Right atrium auricular region (tissue), 2 donors: ENCODE measurements around the gene MSH6. TPM values are rescaled to one million over a fixed set of nuclear protein-coding genes. Genes with fewer than 3 reads are reported as not detected.

Experiments used
- DNase-seq: peaks from one replicate; pipeline ENCODE4 v3.0.0-alpha.2; 2019; ENCODE audit warnings: low spot score
- H3K27ac ChIP-seq, 2 donors: fragments of 200-600 bp; sonication (generic); 1 replicate in 1 of 2; 2 replicates in 1 of 2; pipeline ENCODE4 v1.5.1; 2016 to 2019
- H3K27me3 ChIP-seq, 2 donors: fragments of 200-600 bp; sonication (generic); one replicate each; pipeline versions ENCODE4 v1.5.1 to v1.6.0; 2017 to 2019
- H3K36me3 ChIP-seq: fragments of 200-600 bp; sonication (generic); one replicate; pipeline ENCODE4 v1.5.1; 2016
- H3K4me1 ChIP-seq, 2 donors: fragments of 200-600 bp; sonication (generic); one replicate each; pipeline versions ENCODE4 v1.5.1 to v1.6.0; 2017 to 2019
- H3K4me3 ChIP-seq, 2 donors: fragments of 200-600 bp; sonication (generic); 1 replicate in 1 of 2; 2 replicates in 1 of 2; pipeline ENCODE4 v1.5.1; 2017 to 2019; ENCODE audit warnings: mild to moderate bottlenecking in 1 of 2, moderate library complexity in 1 of 2
- H3K9me3 ChIP-seq, 2 donors: fragments of 200-600 bp; sonication (generic); one replicate each; pipeline ENCODE4 v1.5.1; 2019
- CTCF ChIP-seq, 2 donors: fragments of 200-600 bp; sonication (generic); IDR thresholded peaks; one replicate each; pipeline ENCODE4 v1.5.1; 2019; ENCODE audit warnings: antibody characterized with exemption in 2 of 2
- total RNA-seq, 2 donors: library from RNA; depleted of rRNA; stranded (reverse); fragments of >200 nt; gene quantifications; one replicate each; pipeline ENCODE4 v1.1.0, GENCODE V29; 2016

The MSH6 gene
- total RNA-seq, 2 donors from 2014 or later, result 17.0 to 22.3 TPM

- Histone ChIP-seq H3K4me1 (peaks cover 0 to 2% of the 10 kb centered on the region in 2 donors), H3K9me3 (peaks cover 0 to 12% of the 10 kb centered on the region in 2 donors), H3K27me3 (no peaks in the 10 kb centered on the region), H3K4me3 (no peak overlapping the region), H3K27ac (no peak overlapping the region), H3K36me3 (peaks cover 78% of the 10 kb centered on the region)
- DNase-seq, result no peak
- TF ChIP-seq CTCF (IDR thresholded peaks at IDR 0.05), result no peak
Measured at GRCh38 chr2:47801118-47801517, 18.2 kb downstream of the MSH6 start.

DNA sequence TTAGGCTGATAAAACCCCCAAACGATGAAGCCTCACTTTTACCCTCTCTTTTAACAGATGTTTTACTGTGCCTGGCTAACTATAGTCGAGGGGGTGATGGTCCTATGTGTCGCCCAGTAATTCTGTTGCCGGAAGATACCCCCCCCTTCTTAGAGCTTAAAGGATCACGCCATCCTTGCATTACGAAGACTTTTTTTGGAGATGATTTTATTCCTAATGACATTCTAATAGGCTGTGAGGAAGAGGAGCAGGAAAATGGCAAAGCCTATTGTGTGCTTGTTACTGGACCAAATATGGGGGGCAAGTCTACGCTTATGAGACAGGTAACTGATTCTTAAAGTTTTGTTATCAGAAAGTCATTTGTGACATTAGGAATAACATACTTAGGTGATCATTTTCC, 20.4 kb downstream of the MSH6 start:
- Histone ChIP-seq H3K4me1 (no peaks in the 10 kb centered on the region), H3K9me3 (peaks cover 0 to 12% of the 10 kb centered on the region in 2 donors), H3K27ac (no peak overlapping the region), H3K27me3 (no peaks in the 10 kb centered on the region), H3K36me3 (peaks cover 79% of the 10 kb centered on the region), H3K4me3 (no peak overlapping the region)
- DNase-seq, result no peak
- no peak for TF ChIP-seq CTCF (IDR thresholded peaks at IDR 0.05)

DNA sequence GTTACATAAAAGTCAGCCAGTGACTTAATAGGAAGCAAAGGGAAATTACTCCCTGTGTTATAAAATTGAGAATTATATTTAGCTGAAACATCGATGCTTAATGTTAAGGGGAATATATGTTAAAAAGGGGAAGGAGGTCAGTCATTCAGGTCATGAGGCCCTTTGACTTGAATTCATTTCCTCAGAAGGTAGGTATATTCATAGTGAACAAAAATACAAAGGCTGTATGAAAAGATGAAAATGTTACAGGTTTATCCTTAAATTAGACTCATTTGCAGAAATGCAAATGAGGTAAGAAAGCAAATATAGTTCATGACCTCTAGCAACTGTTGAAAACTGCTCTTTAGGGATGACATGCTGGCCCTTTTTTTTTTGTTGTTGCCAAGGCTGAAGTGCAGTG, 20.8 kb downstream of the MSH6 start:
- TF ChIP-seq CTCF (IDR thresholded peaks at IDR 0.05), result no peak
- no peaks in the 10 kb centered on the region for H3K4me1 ChIP-seq
- peaks cover 79% of the 10 kb centered on the region for H3K36me3 ChIP-seq
- H3K4me3 ChIP-seq, result no peak overlapping the region
- H3K27ac ChIP-seq, result no peak overlapping the region
- no peaks in the 10 kb centered on the region for H3K27me3 ChIP-seq
- no peak for DNase-seq
- H3K9me3 ChIP-seq, result peaks cover 0 to 12% of the 10 kb centered on the region in 2 donors

- H3K4me1 ChIP-seq, result no peaks in the 10 kb centered on the region
- H3K27ac ChIP-seq, result no peak overlapping the region
- DNase-seq, result no peak
- H3K9me3 ChIP-seq, result peaks cover 0 to 12% of the 10 kb centered on the region in 2 donors
- H3K27me3 ChIP-seq, result no peaks in the 10 kb centered on the region
- H3K4me3 ChIP-seq, result no peak overlapping the region
- no peak for TF ChIP-seq CTCF (IDR thresholded peaks at IDR 0.05)
- peaks cover 77% of the 10 kb centered on the region for H3K36me3 ChIP-seq
Measured at GRCh38 chr2:47805850-47806249, 22.9 kb downstream of the MSH6 start.

DNA sequence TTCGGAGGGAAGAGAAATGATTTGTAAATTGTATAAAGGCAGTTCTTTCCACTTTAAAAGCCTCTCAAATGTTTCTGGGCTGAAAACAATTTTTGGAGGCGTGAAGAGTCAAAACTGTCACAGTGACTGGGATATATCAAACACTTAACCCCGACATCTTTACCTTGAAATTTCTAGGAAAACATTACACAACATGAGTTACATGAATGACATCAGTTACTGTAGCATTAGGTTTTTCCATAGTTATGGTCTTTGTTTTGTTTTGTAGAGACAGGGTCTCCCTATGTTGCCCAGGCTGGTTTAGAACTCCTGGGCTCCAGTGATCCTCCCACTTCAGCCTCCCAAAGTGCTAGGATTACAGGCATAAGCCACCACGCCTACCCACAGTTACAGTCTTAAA, 25.7 kb downstream of the MSH6 start:
- no peak overlapping the region for H3K27ac ChIP-seq
- peaks cover 83% of the 10 kb centered on the region for H3K36me3 ChIP-seq
- H3K4me3 ChIP-seq, result no peak overlapping the region
- H3K4me1 ChIP-seq, result no peaks in the 10 kb centered on the region
- H3K9me3 ChIP-seq, result peaks cover 0 to 5% of the 10 kb centered on the region in 2 donors
- no peak for DNase-seq
- H3K27me3 ChIP-seq, result no peaks in the 10 kb centered on the region
- no peak for TF ChIP-seq CTCF (IDR thresholded peaks at IDR 0.05)

DNA sequence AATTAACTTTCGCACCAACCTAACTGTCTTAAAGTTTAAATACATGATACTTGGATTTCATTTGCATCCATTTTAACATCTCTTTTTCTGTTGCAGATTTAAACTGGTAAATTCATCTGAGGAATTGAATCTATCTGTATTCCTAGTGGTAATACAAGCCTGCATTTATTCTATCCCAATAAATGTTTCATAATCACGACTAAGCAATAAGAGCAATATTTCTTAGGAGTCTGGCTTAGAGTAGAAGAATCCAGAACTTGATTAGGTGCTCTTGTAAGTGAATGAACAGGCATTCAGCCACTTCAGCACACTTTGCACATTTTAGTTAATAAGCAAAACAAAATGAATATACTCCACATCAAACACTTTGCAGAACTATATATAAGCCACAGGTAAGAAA, 27.0 kb downstream of the MSH6 start:
- Histone ChIP-seq H3K27ac (no peak overlapping the region), H3K4me3 (no peak overlapping the region), H3K4me1 (no peaks in the 10 kb centered on the region), H3K36me3 (peaks cover 79% of the 10 kb centered on the region), H3K27me3 (no peaks in the 10 kb centered on the region), H3K9me3 (no peaks in the 10 kb centered on the region)
- no peak for TF ChIP-seq CTCF (IDR thresholded peaks at IDR 0.05)
- no peak for DNase-seq
